GM21576 (cell line): ENCODE data around the gene ZNF608.

ENCODE experiments used
- ATAC-seq: cut with Tn5 transposase; IDR thresholded peaks from one replicate; pipeline ENCODE4 v1.9.1; 2021; ENCODE audit warnings: mild to moderate bottlenecking, moderate library complexity; ENCODE audit not compliant: unreplicated experiment

The ZNF608 gene

DNA sequence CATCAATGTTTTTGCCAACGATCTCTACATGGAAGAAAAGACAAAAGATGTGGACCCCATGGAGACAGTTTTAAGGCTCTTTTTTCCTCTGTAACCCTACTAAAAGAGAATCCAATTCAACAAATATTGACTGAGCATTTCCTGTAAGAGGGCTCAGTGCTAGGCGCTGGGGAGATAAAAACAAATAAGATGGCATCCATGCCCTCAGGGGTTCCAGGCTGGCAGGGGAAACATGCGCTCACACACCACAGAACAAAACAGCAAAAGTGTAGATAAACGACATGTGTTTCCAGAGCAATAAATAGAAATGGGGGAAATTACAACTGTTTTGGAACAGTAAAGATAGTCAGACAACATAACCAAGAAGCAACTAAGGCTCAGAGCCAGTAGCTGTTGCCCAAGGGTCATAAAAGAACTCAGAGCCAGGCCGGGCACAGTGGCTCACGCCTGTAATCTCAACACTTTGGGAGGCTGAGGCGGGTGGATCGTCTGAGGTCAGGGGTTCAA, 25.2 kb downstream of the ZNF608 start:
- ATAC-seq = no peak

DNA sequence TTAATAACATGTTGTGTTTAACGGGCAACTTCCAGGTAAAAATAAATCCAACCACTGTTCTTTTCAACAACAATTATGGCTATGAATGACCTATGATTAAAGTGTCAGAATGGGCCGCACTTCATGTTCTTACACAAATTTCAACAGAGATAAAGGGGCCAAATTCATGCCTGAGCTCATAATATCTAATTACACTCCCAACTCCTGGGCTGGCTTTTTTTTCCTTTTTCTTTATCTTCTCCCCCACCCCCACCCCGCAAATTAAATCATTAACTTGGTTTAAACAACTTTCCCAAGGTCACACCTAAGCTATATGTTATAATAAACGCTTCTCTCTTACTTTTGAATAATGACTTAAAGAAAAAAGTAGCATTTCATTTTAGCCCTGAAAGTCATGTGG, 25.8 kb downstream of the ZNF608 start:
- ATAC-seq = no peak

DNA sequence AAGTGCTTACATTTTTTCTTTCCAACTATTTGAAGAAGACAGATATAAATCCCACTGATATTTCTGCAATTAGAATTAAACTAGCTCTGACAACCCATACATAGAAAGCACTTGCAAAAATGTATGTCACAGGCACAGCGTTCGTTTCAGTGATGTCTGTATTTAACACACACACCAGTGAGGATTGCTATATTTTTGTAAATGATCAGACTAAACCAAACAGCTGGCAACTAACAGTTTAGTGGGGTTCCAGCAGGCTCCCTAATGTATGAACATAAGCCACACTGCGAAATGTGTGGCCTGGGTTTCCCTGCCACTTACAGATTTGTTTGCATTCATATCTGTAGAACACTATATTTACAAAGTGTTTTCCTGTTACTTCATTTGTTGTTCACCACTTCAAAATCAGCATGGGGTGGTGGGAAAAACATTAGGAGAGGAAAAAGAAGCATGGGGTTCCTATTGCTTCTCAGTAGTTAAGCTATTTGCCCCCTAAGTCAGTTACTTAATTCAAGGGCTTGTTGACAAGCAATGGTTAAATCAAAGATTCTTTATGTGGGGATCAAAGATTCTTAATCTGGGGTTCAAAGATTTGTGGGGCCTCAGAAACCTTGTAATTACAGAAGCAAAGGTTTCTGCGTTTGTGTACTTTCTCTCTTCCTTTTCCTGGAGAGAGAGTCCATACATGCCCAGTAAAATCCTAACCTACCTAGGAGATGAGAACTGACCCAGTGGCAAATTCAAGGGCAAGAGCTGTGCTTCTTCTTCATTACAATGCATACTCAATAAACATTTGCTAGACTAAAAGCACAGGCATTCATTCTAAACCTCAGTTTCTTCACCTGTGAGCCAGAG, 27.1 kb downstream of the ZNF608 start:
- ATAC-seq = no peak

DNA sequence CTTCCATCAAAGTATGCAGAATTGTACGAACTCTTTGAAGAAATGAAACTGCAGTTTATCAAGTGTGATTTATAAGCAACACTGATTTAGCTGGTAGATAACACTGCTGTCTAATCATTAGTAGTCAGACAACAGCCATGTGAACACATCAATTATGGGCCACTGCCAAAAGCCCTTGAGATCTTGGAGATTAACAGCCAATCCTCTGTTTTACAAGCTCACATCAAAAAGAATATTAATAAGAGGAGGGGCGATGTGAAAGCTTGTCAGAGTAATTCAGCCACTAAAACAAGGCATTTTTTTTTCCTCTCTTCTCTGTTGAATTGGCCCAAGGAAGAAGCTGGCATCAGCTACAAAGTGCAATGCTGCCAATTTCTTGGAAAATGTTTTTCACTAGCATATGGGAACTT, 28.1 kb downstream of the ZNF608 start:
- no peak for ATAC-seq

DNA sequence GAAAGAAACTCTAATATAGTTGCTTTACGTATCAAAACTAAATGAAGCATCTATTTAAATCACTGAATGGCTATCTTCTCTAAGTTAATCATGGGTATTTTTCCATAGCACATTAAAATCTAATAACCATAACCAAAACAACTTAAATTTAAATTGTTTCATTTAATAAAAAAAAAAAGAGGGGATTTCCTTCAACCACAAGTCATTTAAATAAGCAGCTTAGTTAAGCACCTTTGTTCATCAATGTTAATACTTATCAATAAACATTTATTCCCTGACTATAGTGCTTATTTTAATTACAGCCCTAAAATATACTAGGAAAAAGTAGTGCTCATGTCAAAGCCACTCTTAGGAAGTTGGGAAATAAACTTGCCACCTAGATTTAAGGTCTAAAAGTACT, 30.3 kb downstream of the ZNF608 start:
- ATAC-seq = no peak

DNA sequence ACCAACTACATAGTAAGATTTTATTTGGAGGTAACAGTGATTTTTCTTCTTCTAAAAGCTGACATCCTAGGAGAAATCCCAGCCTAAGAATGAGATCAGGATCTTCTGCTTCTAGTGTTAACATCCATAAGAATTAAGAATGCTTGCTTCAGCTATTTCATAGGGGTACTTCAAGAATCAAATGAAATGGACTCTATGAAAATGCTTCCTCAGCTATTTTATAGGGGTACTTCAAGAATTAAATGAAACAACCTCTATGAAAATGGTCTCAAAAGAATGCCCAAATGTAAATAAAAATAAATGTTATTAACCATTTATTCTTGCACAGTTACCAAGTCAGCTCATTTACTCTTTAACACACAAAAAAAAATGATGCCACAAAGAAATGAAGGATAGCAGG, 31.5 kb downstream of the ZNF608 start:
- ATAC-seq = no peak

DNA sequence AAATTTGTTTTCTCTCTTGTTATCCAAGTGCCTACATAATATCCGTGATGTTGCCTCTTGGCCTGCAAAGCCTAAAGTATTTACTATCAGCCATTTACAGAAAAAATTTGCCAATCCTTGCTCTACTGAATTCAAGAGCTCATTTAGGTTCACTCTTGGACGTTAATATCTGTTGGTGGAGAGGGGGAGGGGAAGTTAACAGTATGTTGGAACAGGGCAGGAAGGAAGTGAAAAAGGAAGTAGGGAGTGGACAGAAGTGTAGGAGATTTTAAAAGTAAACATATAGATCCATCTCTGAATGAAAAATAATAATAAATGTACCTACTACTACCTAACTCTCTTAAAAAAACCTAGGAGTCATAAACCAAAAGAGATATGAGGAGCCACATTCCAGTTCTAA, 32.8 kb downstream of the ZNF608 start:
- no peak for ATAC-seq

DNA sequence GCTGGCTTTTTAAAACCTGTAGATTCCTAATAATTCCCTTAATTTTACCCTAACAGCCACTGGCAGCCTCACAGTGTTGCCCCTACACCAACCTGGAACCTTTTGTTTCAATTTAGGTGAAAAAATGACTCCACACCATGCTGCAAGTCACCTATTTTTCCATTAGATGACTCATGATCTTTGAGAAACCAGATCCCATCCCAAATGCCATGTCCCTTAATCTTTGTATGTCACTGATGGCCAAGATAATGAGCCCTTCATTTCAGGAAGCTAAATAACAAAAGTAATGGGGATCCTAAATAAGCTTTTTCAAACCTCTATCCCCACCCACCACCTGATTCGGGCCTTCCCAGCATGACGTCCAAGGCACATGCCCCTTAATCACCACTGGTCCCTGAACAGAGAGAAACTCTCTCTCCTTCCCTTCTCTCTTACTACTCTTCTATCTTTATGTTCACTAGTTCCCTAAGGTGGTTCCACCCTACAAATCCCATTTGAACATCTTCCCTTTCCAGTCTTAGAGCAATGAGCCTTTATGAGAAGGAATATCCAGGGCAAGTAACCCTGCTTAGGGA, 33.6 kb downstream of the ZNF608 start:
- ATAC-seq = no peak

DNA sequence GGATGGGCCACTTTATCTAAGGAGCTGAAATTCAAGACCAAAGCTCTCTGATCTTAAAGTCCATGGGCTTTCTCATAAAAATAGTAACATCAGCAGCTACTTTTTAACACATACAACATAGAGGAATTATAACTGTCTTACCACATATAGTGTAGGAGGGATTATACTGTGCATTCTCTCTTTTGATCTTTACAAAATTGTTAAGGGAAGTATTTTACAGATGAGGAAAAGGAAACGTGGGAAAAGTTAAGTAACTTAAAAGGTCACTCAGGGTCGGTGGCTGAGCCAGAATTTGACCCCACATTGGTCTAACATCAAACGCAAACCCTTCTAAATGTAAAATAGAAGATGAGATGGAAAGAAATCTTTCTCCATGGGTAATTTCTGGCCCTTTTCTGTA, 38.4 kb downstream of the ZNF608 start:
- no peak for ATAC-seq

DNA sequence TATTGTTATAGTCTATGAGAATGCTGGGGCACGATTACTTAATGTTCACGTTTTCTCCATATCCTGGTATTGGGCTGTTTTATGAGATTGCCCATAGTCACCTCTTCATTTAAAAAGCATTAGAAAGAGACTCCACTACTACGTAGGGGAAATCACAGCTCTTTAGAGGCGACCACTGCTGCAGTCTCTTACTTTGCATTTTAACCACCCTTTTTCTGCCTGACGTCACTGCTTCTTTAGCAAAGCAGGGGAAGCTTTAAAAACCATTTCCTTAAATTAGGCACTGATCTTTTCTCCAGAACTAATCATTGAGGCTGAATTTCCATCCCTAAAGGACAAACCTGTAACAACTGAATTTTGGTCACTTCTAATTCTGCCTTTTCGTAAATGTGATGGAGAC, 38.9 kb downstream of the ZNF608 start:
- peak; percentile 24 for ATAC-seq

DNA sequence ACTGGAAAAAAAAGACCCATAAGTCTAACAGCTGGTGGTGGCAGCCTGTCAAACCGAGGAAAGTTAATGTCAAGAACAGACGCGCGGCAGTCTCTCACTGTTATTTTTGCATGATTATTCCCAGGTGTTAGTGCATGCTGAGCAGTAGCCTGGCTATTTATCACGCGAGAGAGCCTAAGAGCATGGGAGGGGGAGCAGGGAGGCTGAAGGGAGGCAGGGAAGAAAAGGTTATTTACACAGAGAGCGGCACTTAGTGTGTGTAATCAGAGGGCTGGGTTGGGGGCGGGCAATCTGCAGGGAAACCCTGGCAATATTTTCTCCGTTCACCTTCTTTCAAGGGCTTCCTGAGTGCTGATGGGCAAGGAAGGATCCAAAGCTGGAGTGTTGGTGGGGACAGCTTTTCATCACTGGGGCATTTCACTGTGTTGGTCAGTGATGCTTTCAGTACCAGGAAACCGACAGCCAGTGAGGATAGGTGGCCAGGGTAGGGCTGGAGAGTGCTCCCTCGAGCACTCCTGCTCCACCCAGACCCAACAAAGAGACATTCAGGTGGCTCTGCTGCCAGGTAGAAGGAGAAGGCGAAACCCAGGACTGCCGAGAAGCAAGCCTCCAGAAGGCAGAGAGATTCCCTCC, 39.6 kb downstream of the ZNF608 start:
- no peak for ATAC-seq

DNA sequence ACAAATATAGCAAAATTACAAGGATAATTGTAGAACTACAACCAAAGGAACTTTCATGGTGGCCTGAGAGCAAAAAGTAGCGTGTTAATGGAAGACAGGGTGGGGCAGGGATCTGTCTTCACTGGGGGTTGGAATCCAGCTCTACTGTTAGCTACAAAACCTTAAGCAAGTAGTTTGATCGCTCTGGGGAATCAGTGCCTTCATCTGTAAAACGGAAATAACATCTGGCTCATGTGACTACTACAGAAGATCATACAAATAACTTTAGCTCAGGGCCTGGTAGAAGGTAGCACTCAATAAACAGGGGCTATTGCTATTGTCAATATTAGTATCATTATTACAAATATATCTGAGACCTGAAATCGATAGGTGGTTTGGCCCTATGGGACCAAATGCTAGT, 40.4 kb downstream of the ZNF608 start:
- no peak for ATAC-seq

DNA sequence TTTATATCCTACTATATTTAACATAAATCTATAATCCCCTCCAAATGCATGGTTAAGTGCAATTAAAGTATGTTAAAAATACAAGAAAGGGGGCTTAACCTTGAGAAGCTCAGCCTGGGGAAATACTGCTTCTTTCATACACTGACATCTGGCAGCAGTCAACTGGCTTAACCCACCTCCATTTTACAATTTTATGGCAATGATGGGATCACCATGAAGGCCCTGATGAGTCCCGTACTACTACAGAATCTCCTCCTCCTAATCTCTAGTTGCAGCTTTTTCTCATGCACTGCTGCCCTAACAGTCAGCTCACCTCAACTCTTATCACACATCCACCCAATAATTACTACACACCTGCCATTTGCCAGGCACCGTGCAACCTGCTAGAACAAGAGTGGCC, 40.9 kb downstream of the ZNF608 start:
- ATAC-seq = no peak

DNA sequence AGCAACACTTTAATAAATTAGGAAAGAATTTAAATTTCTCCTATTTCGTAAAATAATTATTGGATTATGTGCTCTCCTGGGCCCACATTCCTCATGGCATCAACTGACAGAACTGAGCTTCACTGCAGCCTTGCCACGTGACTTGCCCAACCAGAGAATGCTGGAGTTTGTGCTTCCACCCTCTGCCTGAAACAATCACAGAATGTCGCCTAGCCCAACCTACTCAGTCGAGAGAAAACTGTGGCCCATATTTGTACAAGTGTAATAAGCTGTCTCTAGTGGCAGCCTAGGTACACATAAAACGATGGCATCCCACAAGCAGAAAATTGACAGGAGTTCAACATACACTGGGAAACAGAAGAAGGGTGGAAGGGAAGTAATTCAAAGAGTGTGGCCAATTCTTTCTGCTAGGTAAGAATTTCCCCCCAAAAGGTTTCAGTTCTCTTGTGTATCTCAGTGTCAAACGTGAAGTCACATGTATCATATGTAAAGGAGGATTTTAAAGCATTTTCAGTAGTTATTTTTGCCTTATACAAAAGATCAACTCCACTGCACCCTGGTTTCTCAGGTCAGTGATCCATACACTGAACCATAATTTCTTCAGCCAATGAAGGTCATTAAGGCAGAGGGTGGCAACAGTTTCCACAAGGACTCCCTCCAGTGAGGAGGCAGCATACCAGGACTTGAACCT, 41.7 kb downstream of the ZNF608 start:
- ATAC-seq = peak; percentile 79

DNA sequence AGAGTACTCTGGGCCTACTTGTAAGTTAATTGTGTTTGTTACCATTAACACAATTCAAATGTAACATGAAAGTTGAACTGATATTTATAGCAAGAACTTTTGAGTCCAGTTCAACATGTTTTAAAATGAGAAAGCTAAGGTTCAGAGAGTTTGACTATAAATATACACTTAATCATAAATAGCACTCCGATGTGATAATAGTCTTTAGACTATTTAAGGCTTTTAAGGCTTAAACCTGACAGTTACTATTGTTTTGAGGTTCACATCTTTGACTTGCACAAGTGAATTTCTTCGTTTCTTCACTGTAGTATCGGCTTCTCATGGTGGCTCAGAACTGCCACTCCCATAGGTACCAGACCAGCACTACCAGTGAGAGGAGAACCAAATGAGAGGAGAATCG, 42.4 kb downstream of the ZNF608 start:
- no peak for ATAC-seq

DNA sequence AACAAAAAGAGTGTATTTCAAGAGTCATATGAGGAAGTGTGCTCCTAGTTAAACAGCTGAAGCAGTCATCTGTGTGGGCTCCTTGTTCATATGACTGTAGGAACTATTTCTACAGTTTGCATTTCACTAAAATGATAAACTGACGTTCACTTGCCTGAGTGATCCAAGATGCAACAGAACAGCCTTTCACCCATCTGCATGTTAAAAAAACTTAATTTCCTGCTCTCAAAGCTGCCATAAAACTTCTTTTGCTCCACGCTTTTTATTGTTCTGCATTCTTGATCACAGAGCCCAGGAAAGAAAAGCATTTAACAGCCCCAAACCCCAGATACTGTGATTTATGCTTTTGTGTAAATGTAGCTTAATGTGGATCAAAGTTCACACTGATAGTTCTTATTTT, 43.9 kb downstream of the ZNF608 start:
- ATAC-seq = peak; percentile 26

DNA sequence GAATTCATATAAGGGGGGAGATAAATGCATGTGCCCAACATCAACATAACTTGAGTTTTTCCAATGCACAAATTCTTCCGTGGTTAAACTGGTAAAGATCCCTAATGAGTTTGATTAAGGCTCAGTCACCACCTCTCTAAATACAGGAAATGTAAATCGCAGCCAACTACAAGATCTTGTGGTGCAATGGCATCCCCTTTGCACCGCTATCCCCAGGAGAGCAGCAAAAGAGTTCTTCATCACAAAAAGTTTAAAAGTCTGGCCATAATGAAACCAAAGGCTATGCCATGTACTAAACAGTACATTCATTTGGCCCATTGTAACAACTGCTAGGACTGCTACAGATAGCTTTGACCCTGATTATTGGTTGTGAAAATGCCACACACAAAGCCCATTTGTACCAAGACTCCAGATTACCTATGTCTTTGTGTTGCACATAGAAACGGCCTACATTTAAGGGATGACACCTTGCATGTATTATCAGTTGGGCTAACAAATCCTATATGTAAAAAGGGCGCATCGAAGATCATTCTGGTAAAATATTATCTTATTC, 44.5 kb downstream of the ZNF608 start:
- no peak for ATAC-seq

DNA sequence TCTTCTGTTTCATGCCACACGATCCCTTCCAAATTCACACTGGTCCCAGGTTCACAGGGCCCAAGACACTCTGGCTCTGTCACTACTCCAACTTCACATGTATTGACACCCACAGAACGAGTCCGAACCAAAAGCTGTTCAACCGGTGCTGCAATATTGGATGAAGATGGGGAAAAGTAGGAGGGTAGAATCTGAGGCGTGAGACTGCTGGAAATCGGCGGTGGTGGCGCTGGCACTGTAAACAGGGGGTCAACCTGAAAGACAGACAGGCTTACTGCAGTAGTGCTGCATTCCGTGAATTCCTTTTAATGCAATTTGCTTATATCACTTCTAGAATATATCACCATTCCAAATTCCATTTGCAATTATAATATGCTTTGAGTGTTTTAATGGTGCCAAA, 45.4 kb downstream of the ZNF608 start:
- no peak for ATAC-seq

DNA sequence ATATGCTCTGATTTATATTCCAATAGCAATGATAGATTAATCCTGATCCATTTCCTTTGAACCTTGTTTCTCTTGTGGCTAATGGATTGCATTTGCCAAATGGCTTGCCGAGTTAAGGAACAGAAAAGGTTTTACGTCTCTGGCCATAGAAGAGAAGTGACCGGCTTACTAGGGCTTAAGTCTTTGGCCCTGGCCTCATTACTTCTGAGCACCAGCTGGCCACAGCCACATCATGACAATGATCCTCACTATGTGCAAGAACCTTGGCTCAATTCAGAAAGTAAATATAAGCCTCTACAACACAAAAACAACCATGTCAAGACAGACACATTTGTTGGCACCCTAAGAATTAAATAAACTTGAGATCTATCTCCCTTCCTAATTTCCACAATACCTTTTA, 46.1 kb downstream of the ZNF608 start:
- no peak for ATAC-seq

DNA sequence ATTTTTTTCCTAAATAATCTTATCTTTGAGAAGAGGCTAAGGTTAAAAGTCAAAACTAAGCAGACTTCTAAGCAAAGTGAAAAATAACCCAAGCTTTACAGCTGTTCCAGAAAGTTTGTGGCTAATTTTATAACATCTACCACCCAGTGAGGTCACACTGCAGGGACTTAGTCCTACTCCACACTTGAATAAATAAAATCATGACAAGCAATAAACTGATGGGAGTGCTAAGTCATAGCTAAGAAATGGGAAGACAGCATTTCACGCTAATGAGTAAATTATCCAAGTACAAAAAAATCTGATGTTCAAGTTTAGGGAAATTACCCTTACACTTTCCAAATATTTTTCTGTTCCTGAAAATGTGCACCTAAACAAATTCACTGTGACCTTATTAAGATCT, 47.7 kb downstream of the ZNF608 start:
- no peak for ATAC-seq

DNA sequence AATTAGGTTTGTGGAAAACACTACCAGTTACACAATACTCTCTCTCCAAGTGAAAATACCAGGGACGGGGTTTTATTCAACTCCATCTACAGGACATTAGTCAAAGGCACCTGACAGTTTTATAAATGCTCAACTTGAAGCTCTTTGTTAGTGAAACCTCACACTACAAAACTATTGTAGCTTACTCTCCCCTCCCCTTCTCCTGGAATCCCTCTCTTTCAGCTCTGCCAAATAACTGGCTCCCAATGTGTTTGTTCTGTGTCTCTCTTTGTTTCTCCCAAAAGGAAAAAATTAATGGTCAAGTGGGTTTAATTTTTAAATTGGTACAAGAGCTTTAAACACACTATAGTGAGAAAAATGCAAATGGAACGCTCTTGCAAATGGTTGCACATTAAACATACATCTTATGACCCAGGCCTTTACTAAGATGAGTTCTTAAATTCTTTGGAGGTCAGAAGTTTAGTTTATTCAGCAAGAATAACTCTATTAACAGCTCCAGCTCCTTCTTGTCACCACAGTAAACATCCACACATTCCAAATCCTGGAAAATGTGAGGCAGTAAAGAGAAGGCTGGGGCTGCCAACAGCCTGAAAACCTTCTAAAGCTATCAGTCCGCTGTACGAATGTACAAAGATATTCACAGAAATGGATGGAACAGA, 48.4 kb downstream of the ZNF608 start:
- ATAC-seq = no peak
